LHCN-M2 (cell line): Measurements from ENCODE around the gene DNAL4. TPM values are rescaled to one million over a fixed set of nuclear protein-coding genes. Genes with fewer than 3 reads are reported as not detected.

ENCODE experiments used
- DNase-seq: peaks from one replicate; pipeline ENCODE4 v3.0.0-alpha.2; 2012; ENCODE audit warnings: low read depth
- total RNA-seq: library from RNA; depleted of rRNA; stranded (reverse); fragments of >200 nt; gene quantifications from 2 replicates; pipeline ENCODE4 v1.2.3, GENCODE V29; 2014

The DNAL4 gene
- total RNA-seq, 1 experiment from 2014 or later, result 19.0 TPM

DNA sequence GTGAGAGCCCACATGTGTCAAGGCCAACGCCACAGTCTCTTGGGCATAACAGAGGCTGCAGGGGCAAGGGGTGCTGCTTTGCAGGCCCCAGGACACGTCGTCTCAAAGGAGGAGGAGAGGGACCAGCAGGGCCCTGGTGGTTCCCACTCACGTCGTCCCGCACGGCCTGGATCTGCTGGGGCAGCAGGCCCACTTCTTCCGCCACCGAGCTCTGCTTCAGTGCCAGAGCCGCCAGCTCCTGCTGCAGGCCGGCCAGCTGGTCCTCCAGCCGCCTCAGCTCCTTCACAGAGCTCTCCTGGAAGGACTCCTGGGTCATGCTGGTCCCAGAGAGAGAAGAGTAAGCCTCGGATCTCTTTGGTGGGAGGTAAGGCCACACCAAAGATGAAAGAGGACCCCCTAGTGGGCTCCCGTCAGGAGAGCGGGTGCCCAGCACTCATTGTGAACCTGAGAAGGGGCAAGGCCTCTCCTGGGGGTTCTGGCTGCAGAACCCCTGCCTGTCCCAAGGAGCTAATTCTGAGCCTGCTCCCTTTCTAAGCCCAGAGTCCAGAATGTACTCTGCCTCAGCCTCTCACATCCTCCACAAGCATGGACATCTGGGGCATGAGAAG, 53.7 kb downstream of the DNAL4 start:
- DNase-seq, result no peak

DNA sequence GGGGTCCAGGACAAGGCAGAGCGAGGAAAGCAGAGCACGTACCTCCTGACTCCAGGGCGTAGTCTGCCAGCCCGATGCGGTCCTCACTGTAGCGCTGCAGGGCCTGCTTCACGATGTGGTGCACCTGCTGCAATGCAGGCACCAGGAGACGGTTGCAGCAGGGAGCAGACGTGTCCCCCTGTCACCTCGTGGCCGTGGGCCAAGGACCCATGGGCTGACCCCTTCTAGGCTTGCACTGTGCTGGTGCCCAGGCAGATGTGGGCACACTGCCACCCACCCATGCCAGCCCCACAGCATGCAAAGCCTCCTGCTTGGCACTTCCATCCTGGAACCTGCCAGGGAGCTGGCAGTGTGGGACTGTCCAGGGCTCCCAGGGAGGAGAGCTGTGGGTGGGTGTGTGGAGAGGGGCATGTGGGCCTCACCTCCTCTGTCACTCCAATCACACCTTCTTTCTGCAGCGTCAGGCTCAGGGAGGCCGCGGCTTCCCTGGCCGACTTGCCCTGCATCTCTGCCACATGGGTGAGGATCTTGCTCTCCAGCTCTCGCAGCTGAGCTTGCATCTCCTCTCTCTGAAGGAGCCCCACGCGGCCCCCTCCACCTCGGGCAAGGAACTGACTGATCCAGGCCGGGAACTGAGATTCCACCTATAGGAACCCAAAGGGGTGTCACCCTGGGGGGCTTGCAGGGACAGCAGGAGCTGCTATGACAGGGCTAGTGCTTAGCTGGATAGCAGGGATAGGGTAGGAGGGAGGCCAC, 54.5 kb downstream of the DNAL4 start:
- DNase-seq, result no peak

DNA sequence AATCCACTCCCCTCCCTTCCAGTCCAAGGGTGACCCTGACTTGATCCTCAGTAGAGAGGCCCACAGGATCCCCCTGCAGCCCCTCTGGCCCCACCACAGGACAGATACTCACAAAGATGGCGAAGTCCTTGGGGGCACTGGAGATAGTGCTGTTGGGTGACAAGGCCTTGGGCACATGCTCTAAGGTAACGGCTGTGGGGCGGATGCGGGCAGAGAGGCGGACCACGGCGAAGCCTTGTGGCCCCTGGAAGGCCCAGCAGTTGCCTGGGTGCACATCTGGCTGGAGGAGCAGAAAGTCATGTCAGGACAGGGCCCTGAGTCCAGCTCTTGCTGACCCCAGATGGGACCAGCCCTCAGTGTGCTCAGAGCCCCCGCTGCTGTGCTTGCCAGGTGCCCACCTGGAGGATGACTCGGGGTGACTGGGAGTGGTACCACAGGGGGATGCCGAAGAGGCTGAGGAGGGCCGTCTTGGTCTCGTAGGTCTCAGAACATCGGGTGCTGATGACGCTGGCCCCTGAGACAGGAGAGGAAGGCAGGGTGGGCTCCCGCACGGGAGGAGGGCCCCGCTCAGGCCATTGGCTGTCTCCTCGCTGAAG, 55.4 kb downstream of the DNAL4 start:
- DNase-seq, result no peak

DNA sequence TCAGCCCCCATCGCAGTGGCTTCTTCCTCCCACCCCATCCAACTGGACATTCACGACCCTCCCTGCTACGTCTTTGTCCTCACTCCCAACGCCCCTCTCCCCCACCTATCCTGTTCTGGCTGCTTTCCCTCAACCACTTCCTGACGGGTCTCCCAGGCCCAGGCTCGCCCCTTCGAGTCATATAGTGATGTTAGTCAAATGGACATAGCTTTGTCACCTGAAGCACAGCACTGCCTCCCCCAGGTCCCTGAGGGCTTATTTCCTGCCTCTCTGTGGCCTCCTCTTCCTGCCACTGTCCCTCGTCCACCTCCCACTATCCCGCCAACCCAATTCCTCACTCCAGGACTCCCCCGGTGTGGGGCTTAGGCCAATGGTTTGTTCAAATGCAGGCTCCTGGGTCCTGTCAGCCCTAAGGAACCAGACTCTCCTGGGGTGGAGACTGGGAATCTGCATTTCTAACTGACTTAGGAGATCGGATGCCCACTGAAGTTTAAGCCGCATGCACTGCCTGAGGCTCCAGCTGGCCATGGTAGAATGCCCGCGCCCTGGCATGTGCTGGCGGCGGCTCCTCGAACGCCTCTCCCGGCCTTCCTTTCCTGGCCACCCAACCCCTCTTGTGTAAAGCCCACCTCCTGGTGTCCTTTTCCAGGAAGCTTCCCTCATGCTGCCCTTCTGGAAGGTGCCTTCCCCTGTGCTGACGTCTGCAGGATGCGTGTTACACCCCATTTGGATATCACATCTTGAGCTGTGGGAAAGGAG, 56.5 kb downstream of the DNAL4 start:
- no peak for DNase-seq

DNA sequence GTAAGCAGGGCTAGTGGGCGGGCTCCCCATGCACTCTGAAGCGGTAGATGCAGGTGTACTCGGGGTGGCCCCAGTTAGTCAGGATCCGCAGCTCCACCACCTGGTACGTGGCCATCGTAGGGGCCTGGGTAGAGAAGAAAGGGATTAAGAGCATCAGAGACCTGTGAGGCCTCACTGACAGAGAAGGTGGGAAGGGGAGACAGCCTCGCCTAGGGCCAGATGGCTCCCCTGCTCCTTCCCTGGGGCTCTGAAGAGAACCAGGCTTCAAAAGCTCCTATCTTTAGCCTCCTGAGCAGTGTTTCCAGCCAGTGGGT, 57.7 kb downstream of the DNAL4 start:
- no peak for DNase-seq

DNA sequence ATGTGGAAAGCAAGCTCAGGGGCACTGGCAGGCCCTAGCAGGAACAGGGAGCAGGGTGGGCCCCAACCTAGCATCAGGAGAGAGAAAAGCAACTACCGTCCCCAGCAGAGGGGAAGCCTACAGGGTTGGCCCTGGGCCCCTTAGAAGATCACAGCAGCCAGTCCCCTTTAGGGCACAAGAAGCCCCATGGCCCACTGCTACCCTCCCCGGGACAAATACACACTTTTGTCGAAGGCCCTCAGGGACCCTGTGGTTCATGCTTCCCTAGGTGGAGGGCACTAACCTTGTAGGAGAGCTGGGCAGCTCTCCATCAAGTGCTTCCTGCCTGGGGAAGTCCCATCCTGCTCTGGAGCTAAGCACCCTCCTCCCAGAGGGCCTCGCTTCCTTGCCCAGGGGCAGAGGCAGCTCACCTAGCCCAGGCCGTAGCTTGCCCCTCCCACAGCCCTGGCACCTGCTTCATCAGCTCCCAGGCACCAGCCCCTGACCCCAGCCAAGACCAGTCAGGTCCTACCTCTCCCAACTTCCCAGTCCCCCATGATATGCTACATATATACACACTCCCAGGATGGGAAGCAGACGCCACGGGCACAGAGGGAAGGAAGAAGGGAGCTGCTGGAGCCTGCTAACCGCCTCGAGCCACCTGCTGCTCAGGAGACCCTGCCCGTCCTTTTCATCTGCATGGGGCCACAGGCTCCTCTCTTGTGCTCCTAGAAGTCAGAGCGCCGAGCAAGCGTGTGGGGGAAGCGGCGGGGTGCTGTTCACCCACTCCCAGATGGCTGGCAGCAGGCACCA, 58.3 kb downstream of the DNAL4 start:
- DNase-seq, result no peak

DNA sequence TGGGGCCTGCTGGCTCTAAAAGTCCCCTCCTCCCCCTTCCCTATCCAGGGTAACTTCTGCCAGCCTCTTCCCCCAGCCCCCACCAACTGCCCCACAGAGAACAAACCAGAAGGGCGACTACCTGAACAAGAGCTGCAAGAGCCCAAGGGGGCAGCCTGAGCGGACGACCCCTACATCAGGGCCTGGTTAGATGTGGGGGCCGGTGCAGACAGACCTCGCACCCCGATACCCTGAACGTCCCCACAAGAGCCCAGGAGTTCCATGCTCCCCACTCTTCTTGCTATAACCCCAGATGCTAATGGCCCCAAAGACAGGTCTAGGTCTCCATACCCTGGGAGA, 58.8 kb downstream of the DNAL4 start:
- no peak for DNase-seq

DNA sequence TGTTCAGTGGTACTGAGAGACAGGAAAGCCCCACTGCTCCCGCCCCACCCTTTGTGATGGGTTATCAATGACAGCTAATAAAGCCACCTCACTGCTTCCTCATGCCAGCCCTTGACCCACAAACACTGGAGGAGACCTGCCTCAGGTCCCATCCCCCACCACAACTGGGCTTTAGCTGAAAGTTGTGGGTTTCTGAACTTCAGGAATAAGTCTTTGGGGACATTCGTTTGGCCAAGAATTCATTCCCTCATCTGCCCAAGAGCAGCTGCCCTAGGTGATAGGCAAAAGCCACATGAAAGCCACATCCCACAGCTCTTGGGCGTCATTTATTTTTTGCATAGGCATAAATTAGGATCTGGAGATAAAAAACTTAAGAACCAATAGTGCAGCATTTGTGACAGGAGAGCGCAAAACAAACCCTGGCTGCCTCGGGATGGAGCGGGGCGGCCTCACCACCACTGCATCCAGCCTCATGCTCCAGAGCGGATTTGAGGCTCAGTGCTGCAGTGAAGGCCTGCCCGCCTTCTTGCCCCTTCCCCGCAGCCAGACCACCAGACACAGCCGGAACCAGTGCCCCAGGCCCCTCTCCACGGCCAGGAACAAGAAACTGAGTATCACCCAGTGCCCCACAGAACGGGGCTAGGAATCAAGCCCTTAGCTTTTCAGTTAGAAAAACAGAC, 59.4 kb downstream of the DNAL4 start:
- DNase-seq, result no peak

DNA sequence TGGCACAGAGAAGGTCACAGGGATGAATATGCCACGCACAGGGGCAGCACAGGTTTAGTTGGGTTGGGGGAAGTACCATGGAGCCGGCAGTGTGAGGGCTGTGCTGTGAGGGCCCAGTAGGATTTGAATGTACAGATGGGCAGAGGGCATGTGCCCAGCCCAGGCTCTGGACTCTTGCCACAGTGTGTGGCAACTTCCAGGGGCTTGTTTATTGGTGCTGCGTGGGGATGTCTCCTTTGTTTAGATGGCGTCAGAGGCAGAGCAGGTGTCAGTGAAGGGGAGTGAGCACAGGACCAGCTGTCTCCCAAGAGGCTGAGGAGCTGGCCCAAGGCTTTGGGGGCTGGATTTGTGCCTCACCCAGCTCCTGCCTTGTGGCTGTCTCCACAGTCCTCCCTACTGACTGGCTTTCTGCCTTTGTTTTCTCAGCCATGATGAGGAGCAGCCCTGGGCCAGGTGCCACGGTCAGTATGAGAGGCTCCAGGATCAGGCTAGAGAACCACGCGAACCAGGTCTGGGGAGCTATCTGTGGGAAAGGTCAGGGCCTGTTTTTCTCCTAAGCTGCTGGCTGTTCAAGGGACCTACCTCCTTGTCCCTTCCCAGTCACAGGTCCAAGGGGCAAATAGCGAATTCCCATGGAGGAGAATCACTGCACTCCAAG, 60.1 kb downstream of the DNAL4 start:
- peak; percentile 89 for DNase-seq

DNA sequence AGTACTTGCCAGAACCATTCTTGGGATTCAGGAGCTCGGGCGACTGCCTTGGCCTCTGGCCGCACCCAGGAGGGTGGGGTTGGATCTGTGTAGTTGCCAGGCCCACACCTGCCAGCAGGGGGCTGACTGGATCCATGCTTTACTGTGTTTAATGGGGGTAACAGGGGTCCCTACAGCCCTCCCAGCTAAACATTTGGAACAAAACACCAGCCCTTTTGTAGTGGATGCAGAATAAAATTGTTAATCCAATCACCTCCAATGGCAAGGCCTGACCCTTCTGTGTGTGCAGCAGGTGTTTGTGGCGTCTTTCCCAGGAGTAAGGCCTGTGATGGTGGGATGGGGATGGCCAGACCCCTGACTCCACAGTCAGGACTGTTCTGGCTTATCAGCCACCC, 60.6 kb downstream of the DNAL4 start:
- DNase-seq, result peak; percentile 25

DNA sequence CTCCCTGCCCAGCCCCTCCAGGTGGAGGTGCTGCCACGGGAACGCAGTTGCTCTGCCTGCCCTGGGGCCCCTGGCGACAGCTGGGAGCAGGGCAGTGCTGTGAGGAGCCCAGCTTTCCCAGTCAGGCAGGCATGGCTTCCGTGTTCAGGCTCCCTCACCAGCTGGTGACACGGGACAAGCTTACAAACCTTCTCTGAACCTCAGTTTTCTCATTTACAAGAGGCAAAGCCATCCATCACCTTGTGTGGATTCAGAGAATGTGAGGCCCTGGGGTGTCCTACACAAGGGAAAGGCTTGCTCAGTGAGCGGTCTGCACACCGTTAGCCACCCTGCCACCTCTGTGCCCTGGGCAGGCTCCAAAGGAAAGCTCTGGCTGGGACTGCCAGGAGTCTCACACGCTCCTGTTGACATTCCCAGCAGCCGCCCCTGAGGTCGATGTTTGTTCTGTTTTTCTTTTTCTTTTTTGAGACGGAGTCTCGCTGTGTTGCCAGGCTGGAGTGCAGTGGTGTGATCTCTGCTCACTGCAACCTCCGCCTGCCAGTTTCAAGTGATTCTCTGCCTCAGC, 61.6 kb downstream of the DNAL4 start:
- no peak for DNase-seq

DNA sequence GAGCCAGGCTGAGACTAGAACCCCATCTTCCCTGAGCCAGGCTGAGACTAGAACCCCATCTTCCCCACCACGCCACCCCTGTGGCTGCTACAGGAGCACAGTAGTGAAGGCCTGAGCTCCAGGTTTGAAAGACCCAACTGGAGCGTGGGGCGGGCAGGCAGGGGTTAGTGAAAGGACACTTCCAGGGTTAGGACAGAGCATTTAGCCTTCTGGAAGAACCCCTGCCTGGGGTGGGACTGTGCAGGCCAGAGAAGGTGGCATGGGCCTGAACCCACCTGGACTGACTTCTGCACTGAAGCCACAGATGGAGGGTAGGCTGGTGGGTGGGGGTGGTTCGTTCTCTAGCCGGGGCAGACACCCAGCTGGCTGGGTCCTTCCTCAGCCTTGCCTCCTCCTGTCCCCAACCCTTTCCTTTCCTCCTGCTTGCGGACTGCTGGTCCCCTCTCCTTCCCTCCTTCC, 62.2 kb downstream of the DNAL4 start:
- no peak for DNase-seq

DNA sequence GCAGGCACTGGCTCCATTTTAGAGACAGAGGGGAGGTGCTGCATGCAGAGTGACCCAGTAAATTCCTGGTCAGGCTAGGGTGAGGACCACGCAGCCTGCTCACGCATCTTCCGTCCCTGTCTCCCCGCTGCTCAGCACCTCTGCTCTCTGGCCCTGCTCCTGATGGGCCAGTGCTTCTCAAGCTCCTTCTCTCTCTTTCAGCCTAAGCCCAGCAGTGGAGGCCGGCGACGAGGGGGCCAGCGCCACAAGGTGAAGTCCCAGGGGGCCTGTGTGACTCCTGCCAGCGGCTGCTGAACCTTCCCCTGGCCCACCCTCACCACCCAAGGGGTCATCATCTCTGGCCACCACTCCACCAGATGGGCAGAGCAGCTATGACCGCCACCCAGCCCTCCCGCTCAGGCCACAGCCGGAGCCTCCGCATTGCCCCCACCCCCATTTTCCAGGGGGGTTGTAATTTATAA, 63.5 kb downstream of the DNAL4 start:
- no peak for DNase-seq

DNA sequence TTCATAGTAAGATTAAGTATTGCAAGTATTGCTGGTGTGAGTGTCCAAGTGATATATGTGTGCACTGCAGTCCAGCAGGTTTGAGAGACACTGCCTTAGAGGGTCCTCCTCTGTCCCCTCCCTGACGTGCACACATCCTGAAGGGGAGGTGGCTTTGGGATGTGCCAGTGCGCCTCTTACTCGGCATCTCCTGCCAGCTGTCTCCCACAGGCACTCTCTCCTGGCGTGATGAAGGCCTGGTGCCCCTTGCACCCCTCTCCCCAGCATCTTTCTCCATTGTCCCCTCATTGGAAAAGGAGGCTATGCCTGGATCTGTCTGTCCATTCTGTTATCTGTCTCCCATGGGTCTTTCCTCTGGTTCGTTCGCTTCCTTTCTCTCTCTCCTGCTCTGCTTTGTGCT, 64.0 kb downstream of the DNAL4 start:
- DNase-seq, result no peak

DNA sequence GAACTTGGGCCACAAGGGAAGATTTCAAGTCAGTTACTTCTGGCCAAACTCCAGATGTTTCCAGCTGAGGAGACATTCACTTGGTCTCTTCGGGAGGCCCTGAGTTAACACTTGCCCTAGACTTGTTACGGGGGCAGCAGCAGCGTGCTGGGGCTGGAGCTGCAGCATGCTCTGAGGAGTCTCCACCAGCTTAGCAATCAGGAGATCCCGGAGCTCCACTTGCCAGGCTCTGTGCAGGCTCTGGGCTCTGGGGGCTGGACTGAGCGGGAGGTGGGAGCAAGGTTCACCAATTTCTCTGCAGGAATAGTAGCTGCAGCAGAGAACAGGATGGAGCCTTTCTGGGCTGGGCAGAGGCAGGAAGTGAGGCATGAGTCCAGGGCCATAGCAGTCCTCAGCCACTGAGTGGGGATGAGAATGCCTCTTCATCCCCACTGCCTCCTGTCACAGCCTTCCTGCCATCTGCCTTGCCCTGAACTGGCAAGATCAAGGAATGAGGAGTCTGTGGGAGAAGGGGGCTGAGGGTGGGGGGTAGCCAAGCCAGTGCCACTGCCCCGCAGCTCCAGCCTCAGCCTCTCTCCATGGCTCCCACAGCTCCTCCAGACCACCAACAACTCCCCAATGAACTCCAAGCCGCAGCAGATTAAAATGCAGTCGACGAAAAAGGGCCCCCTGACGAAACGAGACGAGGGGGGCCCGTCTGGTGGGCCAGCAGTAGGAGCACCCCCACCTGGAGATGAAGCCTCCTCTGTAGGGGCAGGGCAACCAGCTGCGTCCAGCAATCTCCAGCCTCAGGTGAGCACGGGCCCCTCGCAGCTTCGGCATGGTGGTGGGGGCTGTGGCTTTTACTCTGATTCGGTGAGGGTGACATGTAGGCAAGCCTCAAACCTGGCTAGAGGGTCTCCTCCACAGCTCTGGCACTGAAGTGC, 64.8 kb downstream of the DNAL4 start:
- no peak for DNase-seq
